ENCODE results near the gene IRS1.

The IRS1 gene

GRCh38 chr2:226743915-226744314 lies 55.7 kb downstream of the IRS1 start:
- H3K27ac Mint-ChIP-seq = no peak overlapping the region
- H3K4me3 Mint-ChIP-seq = no peak overlapping the region
- no peaks in the 10 kb centered on the region for H3K9me3 Mint-ChIP-seq
- peaks cover 17% of the 10 kb centered on the region for H3K27me3 Mint-ChIP-seq (ENCODE audit: low read depth)
- H3K36me3 Mint-ChIP-seq (ENCODE audit: low read depth) = no peaks in the 10 kb centered on the region
- no peak for DNase-seq (ENCODE audit: low spot score)
- H3K4me1 Mint-ChIP-seq (ENCODE audit: low read depth) = no peaks in the 10 kb centered on the region

GRCh38 chr2:226742347-226742746 lies 57.3 kb downstream of the IRS1 start:
- no peak for DNase-seq (ENCODE audit: low spot score)
- no peaks in the 10 kb centered on the region for H3K9me3 Mint-ChIP-seq
- no peaks in the 10 kb centered on the region for H3K4me1 Mint-ChIP-seq (ENCODE audit: low read depth)
- no peak overlapping the region for H3K27ac Mint-ChIP-seq
- no peak overlapping the region for H3K4me3 Mint-ChIP-seq
- no peaks in the 10 kb centered on the region for H3K36me3 Mint-ChIP-seq (ENCODE audit: low read depth)
- H3K27me3 Mint-ChIP-seq (ENCODE audit: low read depth) = peaks cover 19% of the 10 kb centered on the region

- Mint-ChIP-seq H3K4me3 (no peak overlapping the region), H3K36me3 (ENCODE audit: low read depth) (no peaks in the 10 kb centered on the region), H3K27me3 (ENCODE audit: low read depth) (peaks cover 17% of the 10 kb centered on the region), H3K4me1 (ENCODE audit: low read depth) (no peaks in the 10 kb centered on the region), H3K9me3 (no peaks in the 10 kb centered on the region), H3K27ac (no peak overlapping the region)
- no peak for DNase-seq (ENCODE audit: low spot score)
Observed at GRCh38 chr2:226740039-226740648, 59.5 kb downstream of the IRS1 start.

GRCh38 chr2:226739545-226740030 lies 60.0 kb downstream of the IRS1 start:
- Mint-ChIP-seq H3K36me3 (ENCODE audit: low read depth) (no peaks in the 10 kb centered on the region), H3K27me3 (ENCODE audit: low read depth) (peaks cover 15% of the 10 kb centered on the region), H3K4me1 (ENCODE audit: low read depth) (no peaks in the 10 kb centered on the region), H3K4me3 (no peak overlapping the region), H3K27ac (no peak overlapping the region), H3K9me3 (no peaks in the 10 kb centered on the region)
- DNase-seq (ENCODE audit: low spot score) = no peak

- no peaks in the 10 kb centered on the region for H3K36me3 Mint-ChIP-seq (ENCODE audit: low read depth)
- no peak for DNase-seq (ENCODE audit: low spot score)
- H3K27me3 Mint-ChIP-seq (ENCODE audit: low read depth) = peaks cover 15% of the 10 kb centered on the region
- H3K4me3 Mint-ChIP-seq = no peak overlapping the region
- H3K4me1 Mint-ChIP-seq (ENCODE audit: low read depth) = peaks cover 1% of the 10 kb centered on the region
- H3K27ac Mint-ChIP-seq = no peak overlapping the region
- no peaks in the 10 kb centered on the region for H3K9me3 Mint-ChIP-seq
Observed at GRCh38 chr2:226738821-226739544, 60.6 kb downstream of the IRS1 start.

- no peak for DNase-seq (ENCODE audit: low spot score)
- Mint-ChIP-seq H3K9me3 (no peaks in the 10 kb centered on the region), H3K4me3 (no peak overlapping the region), H3K36me3 (ENCODE audit: low read depth) (no peaks in the 10 kb centered on the region), H3K27ac (no peak overlapping the region), H3K4me1 (ENCODE audit: low read depth) (peaks cover 7% of the 10 kb centered on the region), H3K27me3 (ENCODE audit: low read depth) (peaks cover 15% of the 10 kb centered on the region)
Observed at GRCh38 chr2:226738191-226738820, 61.3 kb downstream of the IRS1 start.

- peaks cover 7% of the 10 kb centered on the region for H3K27me3 Mint-ChIP-seq (ENCODE audit: low read depth)
- H3K27ac Mint-ChIP-seq = no peak overlapping the region
- no peak for DNase-seq (ENCODE audit: low spot score)
- H3K9me3 Mint-ChIP-seq = no peaks in the 10 kb centered on the region
- H3K4me3 Mint-ChIP-seq = no peak overlapping the region
- no peaks in the 10 kb centered on the region for H3K36me3 Mint-ChIP-seq (ENCODE audit: low read depth)
- peaks cover 8% of the 10 kb centered on the region for H3K4me1 Mint-ChIP-seq (ENCODE audit: low read depth)
Observed at GRCh38 chr2:226736382-226736781, 63.2 kb downstream of the IRS1 start.

GRCh38 chr2:226733927-226734564 lies 65.6 kb downstream of the IRS1 start:
- Mint-ChIP-seq H3K27ac (no peak overlapping the region), H3K27me3 (ENCODE audit: low read depth) (peaks cover 4% of the 10 kb centered on the region), H3K4me1 (ENCODE audit: low read depth) (peaks cover 8% of the 10 kb centered on the region), H3K36me3 (ENCODE audit: low read depth) (no peaks in the 10 kb centered on the region), H3K4me3 (no peak overlapping the region), H3K9me3 (no peaks in the 10 kb centered on the region)
- no peak for DNase-seq (ENCODE audit: low spot score)

GRCh38 chr2:226733189-226733858 lies 66.3 kb downstream of the IRS1 start:
- no peak overlapping the region for H3K27ac Mint-ChIP-seq

GRCh38 chr2:226732478-226733188 lies 67.0 kb downstream of the IRS1 start:
- DNase-seq (ENCODE audit: low spot score) = no peak
- H3K9me3 Mint-ChIP-seq = no peaks in the 10 kb centered on the region
- no peaks in the 10 kb centered on the region for H3K36me3 Mint-ChIP-seq (ENCODE audit: low read depth)
- H3K4me1 Mint-ChIP-seq (ENCODE audit: low read depth) = peaks cover 8% of the 10 kb centered on the region
- H3K4me3 Mint-ChIP-seq = no peak overlapping the region
- H3K27ac Mint-ChIP-seq = no peak overlapping the region
- peaks cover 3% of the 10 kb centered on the region for H3K27me3 Mint-ChIP-seq (ENCODE audit: low read depth)

More at GRCh38 chr2:226733189-226733858, 66.3 kb downstream of the IRS1 start:
- DNase-seq (ENCODE audit: low spot score) = no peak
- Mint-ChIP-seq H3K4me1 (ENCODE audit: low read depth) (peaks cover 8% of the 10 kb centered on the region), H3K4me3 (no peak overlapping the region), H3K36me3 (ENCODE audit: low read depth) (no peaks in the 10 kb centered on the region), H3K9me3 (no peaks in the 10 kb centered on the region), H3K27me3 (ENCODE audit: low read depth) (no peaks in the 10 kb centered on the region)

- H3K27ac Mint-ChIP-seq = no peak overlapping the region
- H3K36me3 Mint-ChIP-seq (ENCODE audit: low read depth) = no peaks in the 10 kb centered on the region
- H3K9me3 Mint-ChIP-seq = no peaks in the 10 kb centered on the region
- H3K4me3 Mint-ChIP-seq = no peak overlapping the region
- DNase-seq (ENCODE audit: low spot score) = no peak
- H3K27me3 Mint-ChIP-seq (ENCODE audit: low read depth) = peaks cover 13% of the 10 kb centered on the region
- H3K4me1 Mint-ChIP-seq (ENCODE audit: low read depth) = peaks cover 8% of the 10 kb centered on the region
Observed at GRCh38 chr2:226730481-226730880, 69.1 kb downstream of the IRS1 start.

- Mint-ChIP-seq H3K27me3 (ENCODE audit: low read depth) (peaks cover 25% of the 10 kb centered on the region), H3K27ac (no peak overlapping the region), H3K36me3 (ENCODE audit: low read depth) (no peaks in the 10 kb centered on the region), H3K4me1 (ENCODE audit: low read depth) (peaks cover 8% of the 10 kb centered on the region), H3K4me3 (no peak overlapping the region), H3K9me3 (no peaks in the 10 kb centered on the region)
- no peak for DNase-seq (ENCODE audit: low spot score)
Observed at GRCh38 chr2:226728996-226729395, 70.6 kb downstream of the IRS1 start.

- Mint-ChIP-seq H3K9me3 (no peaks in the 10 kb centered on the region), H3K27ac (no peak overlapping the region), H3K27me3 (ENCODE audit: low read depth) (peaks cover 33% of the 10 kb centered on the region), H3K4me1 (ENCODE audit: low read depth) (peaks cover 2% of the 10 kb centered on the region), H3K36me3 (ENCODE audit: low read depth) (no peaks in the 10 kb centered on the region), H3K4me3 (no peak overlapping the region)
- no peak for DNase-seq (ENCODE audit: low spot score)
Observed at GRCh38 chr2:226727251-226727650, 72.4 kb downstream of the IRS1 start.

Measured in T-helper 2 cell treated with Interferon-gamma antibody and Interleukin-4, amounts not matched to agents 5 μg/mL and 100 μg/mL, for 36 hours (primary cell).